SU-DHL-6 (cell line): ENCODE data around the gene CLDN14.

Source experiments
- CTCF ChIP-seq: fragments of 200-600 bp; sonication (generic); IDR thresholded peaks from one replicate; pipeline ENCODE4 v1.5.1; 2017; ENCODE audit warnings: antibody characterized with exemption, mild to moderate bottlenecking, low read length, moderate library complexity; ENCODE audit not compliant: insufficient read depth, poor library complexity, severe bottlenecking
- EZH2phosphoT487 ChIP-seq: fragments of 200-600 bp; sonication (generic), shearing (Covaris generic); conservative IDR thresholded peaks from 2 replicates; pipeline ENCODE4 v1.6.1; 2018; ENCODE audit warnings: mild to moderate bottlenecking, antibody characterized with exemption, low read length, moderate library complexity, mixed read lengths

- TF ChIP-seq CTCF (no peak), EZH2phosphoT487 (no peak)
Measured at GRCh38 chr21:36430841-36431240, 49.1 kb downstream of the CLDN14 start.
